Esophagus muscularis mucosa (tissue), 4 donors: ENCODE results near the gene KRT16. TPM values are rescaled to one million over a fixed set of nuclear protein-coding genes. Genes with fewer than 3 reads are reported as not detected.
A peak's percentile ranks its signal among the peaks of the same experiment; 100 is the strongest.

Experiments used
- DNase-seq: peaks from one replicate; pipeline ENCODE4 v3.0.0-alpha.2; 2017; ENCODE audit errors: extremely low spot score
- H3K27ac ChIP-seq, 4 donors: fragments of 200-600 bp; sonication (generic); replicated peaks in 1 of 4; 1 replicate in 3 of 4; 2 replicates in 1 of 4; pipeline ENCODE4 v1.5.1; 2016 to 2019; ENCODE audit warnings: mild to moderate bottlenecking in 1 of 4
- H3K27me3 ChIP-seq, 4 donors: fragments of 200-600 bp; sonication (generic); one replicate each; pipeline versions ENCODE4 v1.5.1 to v1.6.0; 2016 to 2019
- H3K36me3 ChIP-seq, 4 donors: fragments of 200-600 bp; sonication (generic); one replicate each; pipeline ENCODE4 v1.5.1; 2016 to 2019
- H3K4me1 ChIP-seq, 4 donors: fragments of 200-600 bp; sonication (generic); one replicate each; pipeline ENCODE4 v1.5.1; 2016 to 2019
- H3K4me3 ChIP-seq, 4 donors: fragments of 200-600 bp; sonication (generic); 1 replicate in 2 of 4; 2 replicates in 2 of 4; pipeline ENCODE4 v1.5.1; 2016 to 2019; ENCODE audit warnings: mild to moderate bottlenecking in 4 of 4, moderate library complexity in 1 of 4
- H3K9me3 ChIP-seq, 4 donors: fragments of 200-600 bp; sonication (generic); 1 replicate in 3 of 4; 2 replicates in 1 of 4; pipeline ENCODE4 v1.5.1; 2016 to 2019
- CTCF ChIP-seq, 3 experiments: fragments of 200-600 bp in 2 of 3; fragments of 450-650 bp in 1 of 3; sonication (generic) in 2 of 3; IDR thresholded peaks; one replicate each; pipeline ENCODE4 v1.5.1; 2017 to 2019; ENCODE audit warnings: antibody characterized with exemption in 3 of 3, mild to moderate bottlenecking in 2 of 3, moderate library complexity in 1 of 3
- EP300 ChIP-seq: sonication (generic); formaldehyde crosslinking; IDR thresholded peaks from one replicate; pipeline ENCODE4 v1.6.1; 2017; ENCODE audit warnings: antibody characterized with exemption
- POLR2A ChIP-seq: fragments of 450-650 bp; IDR thresholded peaks from one replicate; pipeline ENCODE4 v1.6.1; 2017; ENCODE audit warnings: antibody characterized with exemption, moderate library complexity, mild to moderate bottlenecking, low read depth
- POLR2AphosphoS5 ChIP-seq, 2 donors: sonication (generic); formaldehyde crosslinking; IDR thresholded peaks; one replicate each; pipeline ENCODE4 v1.6.1; 2017; ENCODE audit warnings: antibody characterized with exemption in 2 of 2
- WGBS: methylation state at CpG from one replicate; pipeline ENCODE4 v1.1.5; 2018; 5-methylcytosine and 5-hydroxymethylcytosine counted together
- intact Hi-C: fragments of 100-400 bp; cut with DNase I; formaldehyde crosslinking; loops from one replicate; pipeline ENCODE4 v1.15.1; 2023
- total RNA-seq, 4 donors: library from RNA; depleted of rRNA; stranded (reverse); fragments of >200 nt; gene quantifications; one replicate each; pipeline versions ENCODE4 v1.1.0 to v1.2.1, GENCODE V29; 2016

Gene KRT16
- total RNA-seq, 4 donors from 2014 or later: 1.7 TPM; not detected in 3

- H3K36me3 ChIP-seq: no peaks in the 10 kb centered on the region
- no peak overlapping the region for H3K4me3 ChIP-seq
- peak overlapping the region in 2 of 4 donors; percentile 62 to 73 for H3K27ac ChIP-seq
- no peak for DNase-seq
- TF ChIP-seq POLR2A (no peak), CTCF (IDR thresholded peaks at IDR 0.05) (no peak)
- whole genome bisulfite sequencing: 75% methylated on average over 2 of the region's 14 CpGs
- intact Hi-C loops: no loop called here
- H3K4me1 ChIP-seq: peaks cover 0 to 41% (median 33%) of the 10 kb centered on the region in 4 donors
- H3K9me3 ChIP-seq: no peaks in the 10 kb centered on the region
- H3K27me3 ChIP-seq: no peaks in the 10 kb centered on the region
Measured at GRCh38 chr17:41653892-41654677, 41.5 kb upstream of the KRT16 start.

- intact Hi-C loops: no loop called here
- Histone ChIP-seq H3K4me3 (no peak overlapping the region), H3K27ac (no peak overlapping the region), H3K4me1 (peaks cover 4 to 46% (median 38%) of the 10 kb centered on the region in 4 donors), H3K36me3 (no peaks in the 10 kb centered on the region), H3K27me3 (peaks cover 0 to 3% (median 0%) of the 10 kb centered on the region in 4 donors), H3K9me3 (no peaks in the 10 kb centered on the region)
- 98% methylated on average over 5 of the region's 5 CpGs for WGBS
- TF ChIP-seq POLR2A (no peak), CTCF (IDR thresholded peaks at IDR 0.05) (no peak), POLR2AphosphoS5 (IDR thresholded peaks at IDR 0.05) (no peak), EP300 (no peak)
- DNase-seq: no peak
Measured at GRCh38 chr17:41653421-41653820, 40.9 kb upstream of the KRT16 start.

- TF ChIP-seq POLR2AphosphoS5 (IDR thresholded peaks at IDR 0.05) (no peak), POLR2A (no peak), CTCF (IDR thresholded peaks at IDR 0.05) (no peak), EP300 (no peak)
- Histone ChIP-seq H3K36me3 (no peaks in the 10 kb centered on the region), H3K4me3 (no peak overlapping the region), H3K27ac (no peak overlapping the region), H3K4me1 (peaks cover 12 to 55% (median 47%) of the 10 kb centered on the region in 4 donors), H3K27me3 (peaks cover 0 to 3% (median 0%) of the 10 kb centered on the region in 4 donors), H3K9me3 (no peaks in the 10 kb centered on the region)
- WGBS: 100% methylated on average over 1 of the region's 5 CpGs
- DNase-seq: no peak
- intact Hi-C loops: no loop called here
Measured at GRCh38 chr17:41652461-41652970, 39.9 kb upstream of the KRT16 start.

GRCh38 chr17:41651625-41652460 lies 39.3 kb upstream of the KRT16 start:
- H3K27ac ChIP-seq: peak overlapping the region; percentile 69 to 74 (median 72)
- intact Hi-C loops: no loop called here
- H3K36me3 ChIP-seq: no peaks in the 10 kb centered on the region
- peaks cover 0 to 3% (median 0%) of the 10 kb centered on the region in 4 donors for H3K27me3 ChIP-seq
- peak overlapping the region in 2 of 4 donors; percentile 24 to 30 for H3K4me3 ChIP-seq
- no peaks in the 10 kb centered on the region for H3K9me3 ChIP-seq
- TF ChIP-seq EP300 (no peak), CTCF (IDR thresholded peaks at IDR 0.05) (no peak), POLR2AphosphoS5 (IDR thresholded peaks at IDR 0.05) (peak in 1 of 2 donors; percentile 19), POLR2A (no peak)
- no peak for DNase-seq
- WGBS: 73% methylated on average over 12 of the region's 13 CpGs
- peaks cover 12 to 57% (median 48%) of the 10 kb centered on the region in 4 donors for H3K4me1 ChIP-seq
